Measurements from ENCODE around the gene APMAP. TPM values are rescaled to one million over a fixed set of nuclear protein-coding genes. Genes with fewer than 3 reads are reported as not detected.

The APMAP gene
- total and polyA plus RNA-seq, 9 of the 15 experiments (the other 6 are each of a cell fraction or from before 2014, with no cell fraction given), result 6.7 to 18.2 (median 14.4) TPM

GRCh38 chr20:24986436-24987015 is 6.0 kb downstream of the APMAP start:
- ATAC-seq (no peak), FAIRE-seq (no peak), DNase-seq (ENCODE audit: extremely low read depth in 1 of 4, low spot score in 3 of 4) (no peak)
- CTCF ChIA-PET (ENCODE audit: low intra/inter-chr PET ratio), result no interaction called here
- H3K9ac ChIP-seq (ENCODE audit: insufficient read depth in 1 of 2, low read depth in 2 of 2, low read length in 2 of 2), result no peak overlapping the region
- H3K9me1 ChIP-seq (ENCODE audit: control insufficient read depth, insufficient read depth, low read length), result no peaks in the 10 kb centered on the region
- H3K27ac ChIP-seq (ENCODE audit: extremely low read depth, low read depth, low read length), result no peak overlapping the region
- TF ChIP-seq FOXK2 (conservative IDR thresholded peaks at IDR 0.05 in 1 of 2, IDR thresholded peaks at IDR 0.05 in 1 of 2; ENCODE audit: low read depth in 2 of 2), result no peak
- TF ChIP-seq ZBTB34 (CRISPR knock-in tag; IDR thresholded peaks at IDR 0.05), result no peak
- TF ChIP-seq ZBTB7A (IDR thresholded peaks at IDR 0.05; ENCODE audit: borderline replicate concordance, control insufficient read depth, low read depth, low read length), result no peak
- TF ChIP-seq HLTF (IDR thresholded peaks at IDR 0.05), result no peak
- TF ChIP-seq ZSCAN29 (IDR thresholded peaks at IDR 0.05), result no peak
- TF ChIP-seq ZNF644 (tag; IDR thresholded peaks at IDR 0.05; ENCODE audit: low read depth), result no peak
- no peak for TF ChIP-seq ZNF197 (CRISPR knock-in tag; IDR thresholded peaks at IDR 0.05; ENCODE audit: low read depth)
- TF ChIP-seq CREB5 (CRISPR knock-in tag; IDR thresholded peaks at IDR 0.05), result no peak
- no peak for TF ChIP-seq PRMT5 (CRISPR knock-in tag; IDR thresholded peaks at IDR 0.05)
- no peak for TF ChIP-seq CHD2 (IDR thresholded peaks at IDR 0.05; ENCODE audit: low read depth, low read length)
- intact Hi-C loops (cut with micrococcal nuclease), result no loop called here
- H4K20me1 ChIP-seq (replicated peaks; ENCODE audit: control insufficient read depth, insufficient read depth, low read length), result peaks cover 4% of the 10 kb centered on the region; the same call in 1 of the 2 replicates
- no peaks in the 10 kb centered on the region for H3K27me3 ChIP-seq (ENCODE audit: control insufficient read depth in 2 of 2, insufficient read depth in 2 of 2, low read length in 2 of 2)
- WGBS (ENCODE audit: insufficient coverage, low coverage, missing lambda C conversion rate), result 96% methylated on average over 7 of the region's 7 CpGs
- in situ Hi-C loops (cut with MboI), result no loop called here
- BruUV-seq (replicated peaks), result no TSS peak
- H3K79me2 ChIP-seq (ENCODE audit: control insufficient read depth, insufficient read depth, low read length), result peaks cover 19% of the 10 kb centered on the region
- no peak overlapping the region for H3K4me2 ChIP-seq (ENCODE audit: insufficient read depth, low read length)
- POLR2A ChIA-PET, result interaction anchor here (0.6 kb wide), 1 partner anchor 369 kb away, joined by 3 read pairs; no protein-coding TSS in a partner anchor
- no peak overlapping the region for H3K4me3 ChIP-seq
- peaks cover 0 to 5% of the 10 kb centered on the region in 2 experiments; a peak in 3 of 5 replicates for H3K4me1 ChIP-seq (replicated peaks in 1 of 2; ENCODE audit: control insufficient read depth in 2 of 2, insufficient read depth in 2 of 2, low read length in 2 of 2)
- H2AFZ ChIP-seq (ENCODE audit: low read depth, low read length), result no peak overlapping the region
- H3K9me3 ChIP-seq (replicated peaks; ENCODE audit: control insufficient read depth, insufficient read depth, low read depth, low read length), result no peaks in the 10 kb centered on the region
- H3K36me3 ChIP-seq (ENCODE audit: control insufficient read depth, insufficient read depth, low read length), result peaks cover 21% of the 10 kb centered on the region; the same call in 2 of the 3 replicates

Data from K562 (cell line).